HCT116 (cell line): Measurements from ENCODE around the gene ZNF25. TPM values are rescaled to one million over a fixed set of nuclear protein-coding genes. Genes with fewer than 3 reads are reported as not detected.

Experiments used
- ATAC-seq: fragments of 200-7000 bp; cut with Tn5 transposase; 2 replicates; pipeline ENCODE4 v1.9.1; 2020; ENCODE audit warnings: mild to moderate bottlenecking, moderate library complexity
- Bru-seq: library from RNA; stranded (reverse); fragments of 400-500 nt; gene quantifications from one replicate; lab custom pipeline; 2021; lab: Mats Ljungman, UMichigan
- BruChase-seq, 2 experiments: library from RNA; stranded (reverse); fragments of 400-500 nt; gene quantifications; one replicate each; lab custom pipeline; 2021; lab: Mats Ljungman, UMichigan
- BruUV-seq: library from RNA; stranded (reverse); fragments of 400-500 nt; replicated peaks from 2 replicates; lab custom pipeline; 2021; lab: Mats Ljungman, UMichigan
- CTCF ChIA-PET: fragments of 300-600 bp; sonication (Branson Sonifier 250); formaldehyde crosslinking; loops from one replicate; lab custom pipeline; 2021; ENCODE audit warnings: antibody characterized with exemption; lab: Charles Lee
- POLR2A ChIA-PET: fragments of 300-600, 350-600 bp; sonication (Branson Sonifier 250); formaldehyde crosslinking; loops from one replicate; lab custom pipeline; 2021; ENCODE audit warnings: antibody characterized with exemption; lab: Charles Lee
- RAD21 ChIA-PET, 2 experiments: fragments of 300-600 bp; sonication (Branson Sonifier 250); formaldehyde crosslinking; loops; one replicate each; lab custom pipeline; 2023; ENCODE audit warnings: low total read pairs in 2 of 2; ENCODE audit not compliant: uncharacterized antibody in 2 of 2, unreplicated experiment in 2 of 2, low non-redundant PET in 1 of 2; lab: Charles Lee
- DNase-seq: peaks from one replicate; pipeline ENCODE4 v3.0.0-alpha.2; 2010; ENCODE audit warnings: low read depth, low spot score
- H2AFZ ChIP-seq: fragments of 200-600 bp; shearing (Covaris generic), sonication (generic); 2 replicates; pipeline ENCODE4 v1.6.1; 2017; ENCODE audit warnings: low read depth, mixed run types, mixed read lengths, antibody characterized with exemption, low read length; ENCODE audit not compliant: poor library complexity, severe bottlenecking
- H3K27ac ChIP-seq: 2 replicates; pipeline ENCODE4 v1.5.1; 2012; ENCODE audit warnings: low read depth, low read length
- H3K27me3 ChIP-seq: fragments of 200-600 bp; sonication (generic); 2 replicates; pipeline ENCODE4 v1.6.1; 2016; ENCODE audit warnings: mixed run types, low read length, mixed read lengths; ENCODE audit not compliant: insufficient read depth
- H3K36me3 ChIP-seq, 2 experiments: fragments of 200-500 bp in 1 of 2; fragments of 200-600 bp in 1 of 2; sonication (Bioruptor generic) in 1 of 2; sonication (generic) in 1 of 2; 2 replicates each; pipeline versions ENCODE4 v1.5.1 to v1.6.1; 2014 to 2016; ENCODE audit warnings: low read length in 2 of 2, inconsistent platforms in 1 of 2, mixed read lengths in 1 of 2, mixed run types in 1 of 2; ENCODE audit not compliant: insufficient read depth in 2 of 2, control insufficient read depth in 1 of 2
- H3K4me1 ChIP-seq, 2 experiments: fragments of 200-600 bp in 1 of 2; sonication (generic) in 1 of 2; 2 replicates each; pipeline versions ENCODE4 v1.5.1 to v1.6.1; 2012 to 2017; ENCODE audit warnings: low read length in 2 of 2, inconsistent platforms in 1 of 2, mild to moderate bottlenecking in 1 of 2, mixed read lengths in 1 of 2, mixed run types in 1 of 2, moderate library complexity in 1 of 2; ENCODE audit not compliant: insufficient read depth in 2 of 2, control insufficient read depth in 1 of 2
- H3K4me2 ChIP-seq: fragments of 200-600 bp; sonication (generic); 2 replicates; pipeline ENCODE4 v1.6.1; 2017; ENCODE audit warnings: mixed run types, low read length, mixed read lengths
- H3K4me3 ChIP-seq, 2 experiments: fragments of 200-600 bp in 1 of 2; sonication (generic) in 1 of 2; replicated peaks in 1 of 2; 2 replicates each; pipeline ENCODE4 v1.5.1; 2011 to 2016; ENCODE audit warnings: low read length in 2 of 2, control low read depth in 1 of 2, low read depth in 1 of 2, mild to moderate bottlenecking in 1 of 2, mixed read lengths in 1 of 2, mixed run types in 1 of 2
- H3K79me2 ChIP-seq: fragments of 200-600 bp; sonication (generic); 2 replicates; pipeline ENCODE4 v1.6.1; 2017; ENCODE audit warnings: mild to moderate bottlenecking, mixed run types, low read length, moderate library complexity, mixed read lengths; ENCODE audit not compliant: insufficient read depth
- H3K9ac ChIP-seq: fragments of 200-600 bp; sonication (generic); 2 replicates; pipeline ENCODE4 v1.6.1; 2016; ENCODE audit warnings: low read length, mixed read lengths
- H3K9me2 ChIP-seq: fragments of 200-600 bp; sonication (generic), shearing (Covaris generic); 2 replicates; pipeline ENCODE4 v1.6.1; 2017; ENCODE audit warnings: mixed run types, mild to moderate bottlenecking, moderate library complexity; ENCODE audit not compliant: insufficient read depth
- H3K9me3 ChIP-seq, 2 experiments: fragments of 200-500 bp in 1 of 2; fragments of 200-600 bp in 1 of 2; sonication (Bioruptor generic) in 1 of 2; sonication (generic) in 1 of 2; 2 replicates each; pipeline ENCODE4 v1.6.1; 2014 to 2017; ENCODE audit warnings: low read length in 2 of 2, mixed read lengths in 2 of 2, inconsistent platforms in 1 of 2, low read depth in 1 of 2, mild to moderate bottlenecking in 1 of 2, mixed run types in 1 of 2, moderate library complexity in 1 of 2; ENCODE audit not compliant: control insufficient read depth in 1 of 2, insufficient read depth in 1 of 2
- H4K20me1 ChIP-seq: fragments of 200-600 bp; sonication (generic), shearing (Covaris generic); 2 replicates; pipeline ENCODE4 v1.6.1; 2017; ENCODE audit warnings: mixed run types, mild to moderate bottlenecking, moderate library complexity; ENCODE audit not compliant: insufficient read depth
- ATF3 ChIP-seq: IDR thresholded peaks from 2 replicates; pipeline ENCODE4 v1.6.1; 2012
- CEBPB ChIP-seq: IDR thresholded peaks from 2 replicates; pipeline ENCODE4 v1.6.1; 2012; ENCODE audit warnings: low read depth
- CTCF ChIP-seq, 3 experiments: fragments of 200-600 bp in 1 of 3; sonication (generic) in 1 of 3; IDR thresholded peaks in 2 of 3; conservative IDR thresholded peaks in 1 of 3; 2 replicates each; pipeline ENCODE4 v1.5.1; 2012 to 2017; ENCODE audit warnings: low read depth in 2 of 3, low read length in 2 of 3, antibody characterized with exemption in 1 of 3, borderline replicate concordance in 1 of 3, control low read depth in 1 of 3, mild to moderate bottlenecking in 1 of 3, mixed read lengths in 1 of 3, mixed run types in 1 of 3, moderate library complexity in 1 of 3; ENCODE audit not compliant: insufficient read depth in 1 of 3
- EGR1 ChIP-seq: IDR thresholded peaks from 2 replicates; pipeline ENCODE4 v1.6.1; 2012; ENCODE audit warnings: low read depth
- ELF1 ChIP-seq: IDR thresholded peaks from 2 replicates; pipeline ENCODE4 v1.6.1; 2012; ENCODE audit warnings: low read depth, borderline replicate concordance
- EZH2 ChIP-seq: fragments of 200-600 bp; sonication (generic); IDR thresholded peaks from 2 replicates; pipeline ENCODE4 v1.6.1; 2017; ENCODE audit warnings: antibody characterized with exemption, mixed run types
- EZH2phosphoT487 ChIP-seq: fragments of 200-600 bp; IDR thresholded peaks from 2 replicates; pipeline ENCODE4 v1.6.1; 2018; ENCODE audit warnings: antibody characterized with exemption, borderline replicate concordance
- JUND ChIP-seq: IDR thresholded peaks from 2 replicates; pipeline ENCODE4 v1.6.1; 2012
- MAX ChIP-seq: IDR thresholded peaks from 2 replicates; pipeline ENCODE4 v1.6.1; 2012
- POLR2A ChIP-seq: IDR thresholded peaks from 2 replicates; pipeline ENCODE4 v1.7.0; 2011; ENCODE audit warnings: borderline replicate concordance; ENCODE audit not compliant: insufficient read depth, insufficient read length; ENCODE audit errors: extremely low read depth
- POLR2AphosphoS5 ChIP-seq: IDR thresholded peaks from 2 replicates; pipeline ENCODE4 v1.6.1; 2011; ENCODE audit warnings: mild to moderate bottlenecking, low read depth, low read length, moderate library complexity
- SIN3A ChIP-seq: IDR thresholded peaks from 2 replicates; pipeline ENCODE4 v1.6.1; 2012; ENCODE audit warnings: low read depth
- SP1 ChIP-seq: IDR thresholded peaks from 2 replicates; pipeline ENCODE4 v1.6.1; 2012; ENCODE audit warnings: low read depth
- TCF7L2 ChIP-seq: IDR thresholded peaks from 2 replicates; pipeline ENCODE4 v1.7.0; 2011; ENCODE audit warnings: borderline replicate concordance, inconsistent platforms; ENCODE audit not compliant: insufficient read depth, insufficient read length; ENCODE audit errors: extremely low read depth
- ZBTB33 ChIP-seq: IDR thresholded peaks from 2 replicates; pipeline ENCODE4 v1.6.1; 2011; ENCODE audit warnings: mild to moderate bottlenecking, low read length, moderate library complexity; ENCODE audit not compliant: insufficient replicate concordance; ENCODE audit errors: extremely low read depth
- ZFX ChIP-seq: fragments of 450-650 bp; IDR thresholded peaks from 2 replicates; pipeline ENCODE4 v1.6.1; 2017
- ZNF274 ChIP-seq: fragments of 200-500 bp; sonication (Bioruptor generic); IDR thresholded peaks from 2 replicates; pipeline ENCODE4 v1.6.1; 2014; ENCODE audit warnings: mild to moderate bottlenecking, low read depth, low read length, inconsistent platforms
- intact Hi-C: fragments of 100-400 bp; cut with micrococcal nuclease; formaldehyde crosslinking; loops from 2 replicates; pipeline ENCODE4 v1.10.0; 2022
- long read RNA-seq: library from polyadenylated mRNA; unstranded; transcript quantifications from one replicate; pipeline ENCODE4 v2.0.0, GENCODE V29; 2021; ENCODE audit not compliant: unreplicated experiment
- polyA plus RNA-seq: library from polyadenylated mRNA; unstranded; fragments of >200 nt; gene quantifications from 2 replicates; pipeline ENCODE4 v1.2.1, GENCODE V29; 2012; ENCODE audit warnings: missing spikeins
- total RNA-seq: library from RNA; stranded (reverse); gene quantifications from one replicate; pipeline ENCODE4 v1.2.1, GENCODE V29; 2021; ENCODE audit not compliant: unreplicated experiment

The ZNF25 gene
- 4.6 TPM for total RNA-seq
- 1.1 and 1.3 TPM in 2 replicates for polyA plus RNA-seq
- Bru-seq, nascent RNA = percentile 62 among the genes with signal in this experiment
- BruChase-seq, experiment 1, labeled RNA remaining after a 6-hour chase = percentile 67 among the genes with signal in this experiment
- percentile 60 among the genes with signal in this experiment for BruChase-seq, experiment 2, labeled RNA remaining after a 2-hour chase
- long read RNA-seq, full-length matches to known transcripts = 9 of 17 reads
- long read RNA-seq, partial matches to known transcripts = 1 of 17 reads
- long read RNA-seq, other reads (novel, unspliced or antisense) = 7 of 17 reads

- Histone ChIP-seq H3K27me3 (no peaks in the 10 kb centered on the region), H3K36me3 (no peaks in the 10 kb centered on the region), H3K4me2 (peak within 1 kb of the TSS; percentile 92), H3K4me3 (peak within 1 kb of the TSS; percentile 68 to 81), H4K20me1 (no peaks in the 10 kb centered on the region), H3K79me2 (no peaks in the 10 kb centered on the region), H3K9ac (peak within 1 kb of the TSS; percentile 82), H3K27ac (peak within 1 kb of the TSS; percentile 79), H3K4me1 (peaks cover 0 to 14% of the 10 kb centered on the region in 2 experiments; a peak in 2 of 4 replicates), H3K9me3 (no peaks in the 10 kb centered on the region), H3K9me2 (no peaks in the 10 kb centered on the region), H2AFZ (peak within 1 kb of the TSS; percentile 87)
- DNase-seq (peak; percentile 99), ATAC-seq (peak; percentile 95)
- intact Hi-C loops = loop anchor here (1.0 to 5.0 kb wide), 3 partner anchors 34 to 391 kb away; partner anchors contain the start of genes ZNF33A and ZNF37A
- BruUV-seq = no TSS peak
- ChIA-PET POLR2A (interaction anchor here (0.8 to 1.4 kb wide), 3 partner anchors 10 to 115 kb away, joined by 3 to 4 read pairs (median 4); partner anchors contain the start of gene ZNF33A), RAD21 (interaction anchor here (0.7 to 1.0 kb wide), 2 partner anchors 115 to 390 kb away, joined by 3 to 4 read pairs; no protein-coding TSS in a partner anchor), CTCF (interaction anchor here (0.6 to 1.7 kb wide), 11 partner anchors 11 to 427 kb away, joined by 3 to 14 read pairs (median 3); partner anchors contain the start of gene ZNF33A)
- TF ChIP-seq ZFX (peak; percentile 90), ATF3 (no peak), MAX (peak; percentile 61), SIN3A (no peak; the same call in 1 of the 2 replicates), ELF1 (no peak; the same call in 1 of the 2 replicates), POLR2A (peak; percentile 54), CTCF (IDR thresholded peaks at IDR 0.05 in 2 of 3, conservative IDR thresholded peaks at IDR 0.05 in 1 of 3; ENCODE audit: borderline replicate concordance in 1 of 3, insufficient read depth in 1 of 3, low read depth in 2 of 3, low read length in 2 of 3) (peak; percentile 67 to 94 (median 90)), POLR2AphosphoS5 (peak; percentile 84), EZH2 (no peak), EGR1 (no peak; the same call in 1 of the 2 replicates), ZBTB33 (no peak), TCF7L2 (peak; percentile 59), JUND (no peak), EZH2phosphoT487 (no peak), SP1 (peak; percentile 57; the same call in 1 of the 2 replicates), ZNF274 (no peak), CEBPB (no peak)
These were observed at the start of gene ZNF25 for GRCh38 chr10:37976091-37976879. Gene ZNF25, minus strand, starts transcription at chr10:37976647. Its CDS starts 4,925 bp downstream, at chr10:37971722.
